Stimulated activated CD8-positive, alpha-beta memory T cell treated with anti-CD3 and anti-CD28 coated beads, Interleukin-4, amount 100 ng/mL, for 4 hours (primary cell): Measurements from ENCODE around the gene PADI2.
A peak's percentile ranks its signal among the peaks of the same experiment; 100 is the strongest.

Experiments
- DNase-seq, 2 donors: peaks; one replicate each; pipeline ENCODE4 v3.0.0-alpha.2; 2020; ENCODE audit warnings: low read depth in 2 of 2, low spot score in 1 of 2

The PADI2 gene

DNA sequence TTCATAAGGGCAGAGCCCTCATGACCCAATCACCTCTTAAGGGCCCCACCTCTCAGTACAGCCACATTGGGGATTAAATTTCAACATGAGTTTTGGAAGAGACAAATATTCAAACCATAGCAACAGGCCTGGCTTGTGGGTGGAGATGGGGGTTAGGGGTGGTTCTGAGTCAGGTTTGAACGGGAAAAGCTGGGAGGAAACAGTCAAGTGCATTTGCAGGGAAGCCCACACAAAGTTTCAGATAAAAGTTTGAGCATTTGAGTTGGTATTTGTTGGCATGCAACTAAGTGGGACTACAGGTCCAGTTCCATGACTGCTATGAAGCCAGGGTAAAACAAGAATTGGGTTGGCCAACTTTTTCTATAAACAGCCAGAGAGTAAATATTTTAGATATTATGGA lies 21.0 kb upstream of the PADI2 start:
- no peak for DNase-seq

DNA sequence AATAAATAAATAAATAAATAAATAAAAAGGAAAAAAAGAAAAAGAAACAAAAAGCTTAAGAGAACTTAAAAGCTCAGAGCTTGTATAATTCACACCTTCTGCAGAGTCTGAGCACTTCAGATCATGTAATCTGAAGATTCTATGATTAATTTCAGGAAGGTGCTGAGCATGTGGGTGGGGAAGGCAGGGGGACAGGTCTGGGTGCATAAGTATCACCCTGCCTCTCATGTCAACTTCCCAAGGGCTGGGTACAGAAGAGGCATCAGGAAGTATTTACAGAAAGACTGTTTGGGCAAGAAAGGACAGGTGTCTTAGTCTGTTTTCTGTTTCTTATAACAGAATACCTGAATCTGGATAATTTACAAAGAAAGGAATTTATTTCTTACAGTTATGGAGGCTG lies 20.4 kb upstream of the PADI2 start:
- no peak for DNase-seq

DNA sequence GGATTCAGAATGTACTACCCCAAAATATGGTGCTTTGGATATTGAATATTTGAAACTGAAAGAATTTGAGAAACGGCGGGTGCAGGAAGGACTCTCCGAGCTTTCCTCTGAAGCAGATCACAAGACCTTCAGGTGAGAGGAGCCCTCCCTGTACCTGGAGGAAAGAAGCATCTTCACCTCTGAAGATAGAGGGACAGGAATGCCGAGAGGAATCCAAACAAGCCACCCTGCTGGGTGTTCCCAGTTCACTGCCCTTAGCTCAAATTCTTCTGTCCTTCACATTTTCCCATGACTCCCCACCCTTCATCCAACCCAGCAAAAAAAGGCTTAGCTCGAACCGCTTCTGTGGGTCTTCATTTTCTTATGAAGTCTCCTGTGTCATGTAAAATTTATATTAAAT lies 18.2 kb upstream of the PADI2 start:
- DNase-seq, result no peak

DNA sequence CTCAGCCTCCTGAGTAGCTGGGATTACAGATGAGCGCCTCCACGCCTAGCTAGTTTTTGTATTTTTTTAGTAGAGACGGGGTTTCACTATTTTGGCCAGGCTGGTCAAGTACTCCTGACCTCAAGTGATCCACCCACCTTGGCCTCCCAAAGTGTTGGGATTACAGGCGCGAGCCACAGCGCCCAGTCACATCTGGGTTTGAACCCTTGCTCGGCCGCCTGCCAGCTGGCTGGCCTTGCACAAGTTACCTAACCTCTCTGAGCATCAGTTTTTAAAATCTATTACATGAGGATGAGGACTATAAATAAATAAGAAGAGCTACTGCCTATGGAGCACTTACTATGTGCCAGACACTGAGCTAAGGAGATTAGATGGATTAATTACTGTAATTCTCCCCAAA lies 17.7 kb upstream of the PADI2 start:
- DNase-seq, result no peak

DNA sequence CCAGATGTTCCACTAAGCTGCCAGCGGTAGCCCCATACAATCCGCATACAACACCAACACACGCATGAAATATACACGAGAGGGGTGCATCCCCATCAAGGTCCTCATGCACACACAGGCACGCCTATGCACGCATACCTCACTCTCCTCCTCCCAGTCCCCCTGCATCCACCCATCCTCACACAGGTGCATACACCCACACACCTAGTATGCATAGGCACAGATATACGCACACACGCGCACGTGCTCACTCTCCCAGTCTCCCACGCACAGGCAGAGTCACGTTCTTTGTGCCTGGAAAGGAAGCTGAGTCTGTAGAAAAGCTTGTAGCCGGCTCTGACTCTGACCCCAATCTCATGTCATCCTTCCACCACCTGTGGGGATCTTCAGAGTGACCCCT lies 16.9 kb upstream of the PADI2 start:
- DNase-seq, result no peak

DNA sequence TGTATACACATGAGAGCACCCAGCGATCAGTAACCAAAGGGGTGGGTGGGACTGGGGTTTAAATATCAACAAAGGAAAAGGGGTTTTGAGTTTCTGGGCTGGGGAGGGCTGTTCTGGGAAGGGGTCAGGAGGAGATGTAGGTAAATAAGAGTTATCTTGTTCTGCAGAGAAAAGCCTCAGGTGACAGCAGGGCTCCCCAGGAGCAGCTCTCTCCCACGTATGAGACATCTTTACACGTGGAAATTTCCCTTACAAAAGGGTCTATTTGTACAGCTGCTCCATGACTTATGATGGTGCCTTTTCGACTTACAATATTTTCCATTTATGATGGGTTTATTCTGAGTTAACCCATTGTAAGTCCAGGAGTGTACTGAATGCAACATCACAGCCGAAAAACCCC lies 16.3 kb upstream of the PADI2 start:
- DNase-seq, result no peak

DNA sequence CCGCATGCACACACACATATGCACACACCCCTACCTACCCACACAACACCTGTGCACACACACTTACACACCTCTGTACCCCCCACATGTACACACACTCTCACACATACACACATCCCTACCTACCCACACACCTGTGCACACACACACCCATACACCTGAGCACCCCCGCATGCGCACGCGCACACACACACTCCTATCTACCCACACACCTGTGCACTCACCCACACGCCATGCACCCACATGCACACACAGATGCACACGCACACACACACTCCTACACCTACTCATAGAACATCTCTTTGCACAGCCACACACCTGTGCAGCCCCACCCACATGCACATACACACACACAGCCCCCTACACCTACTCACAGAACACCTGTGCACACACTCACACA lies 15.5 kb upstream of the PADI2 start:
- no peak for DNase-seq

DNA sequence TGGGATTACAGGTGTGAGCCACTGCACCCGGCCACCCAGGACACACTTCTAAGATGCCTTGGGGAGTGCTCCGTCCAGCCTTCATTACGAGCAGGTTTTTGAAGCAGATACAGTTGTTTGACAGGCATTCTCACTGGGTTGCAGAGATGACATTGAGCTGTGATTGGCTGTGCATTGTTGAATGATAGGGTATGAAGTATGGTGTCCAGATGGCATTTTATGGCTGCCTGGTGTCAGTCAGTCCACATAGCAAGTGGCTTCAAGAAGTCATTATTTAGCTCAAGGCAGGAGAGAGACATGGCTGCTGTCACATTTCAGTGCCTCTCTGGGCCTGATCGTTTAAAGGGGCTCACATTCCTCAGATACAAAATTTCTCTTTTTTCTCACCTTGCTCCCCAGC lies 14.8 kb upstream of the PADI2 start:
- no peak for DNase-seq

DNA sequence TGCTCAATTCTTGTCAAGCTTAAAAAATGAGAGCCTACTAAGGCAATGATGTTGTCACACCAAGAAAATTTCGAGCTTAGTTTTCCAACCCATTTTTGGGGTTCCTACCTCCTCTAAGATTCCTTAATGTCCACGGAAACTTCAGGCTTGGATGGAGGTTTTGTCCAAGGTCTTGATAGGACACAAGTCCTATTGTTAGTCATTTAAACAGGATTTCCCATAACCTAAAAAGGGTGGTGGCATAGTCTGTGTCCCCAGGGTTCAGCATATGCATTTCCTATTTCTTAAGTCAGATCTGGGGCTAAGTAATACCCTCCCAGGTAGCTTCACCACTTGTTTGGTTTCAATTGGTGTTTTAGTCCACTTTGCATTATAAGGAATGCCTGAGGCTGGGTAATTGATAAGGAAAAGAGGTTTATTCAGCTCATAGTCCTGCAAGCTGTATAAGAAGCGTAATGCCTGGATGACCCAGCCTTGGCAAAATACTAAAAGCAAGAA lies 10.9 kb upstream of the PADI2 start:
- no peak for DNase-seq

DNA sequence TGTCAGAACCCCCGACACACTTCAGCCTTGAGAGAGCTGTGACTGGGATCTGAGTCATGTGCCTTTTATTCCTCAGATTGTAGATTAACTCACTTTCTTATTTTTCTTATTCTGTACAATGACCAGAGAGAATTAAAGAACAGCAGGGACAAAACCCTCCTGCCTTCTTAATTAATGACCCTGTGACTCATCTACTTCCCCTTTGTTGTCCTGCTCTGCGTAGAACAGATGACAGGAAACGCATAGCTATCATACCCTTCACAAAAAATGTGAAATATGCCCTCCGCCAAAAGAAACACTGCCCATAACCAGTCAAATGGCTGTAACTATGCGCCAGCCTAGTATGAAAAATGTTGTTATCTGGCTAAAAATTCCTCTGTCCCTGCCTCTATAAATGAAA lies 9.1 kb upstream of the PADI2 start:
- no peak for DNase-seq

DNA sequence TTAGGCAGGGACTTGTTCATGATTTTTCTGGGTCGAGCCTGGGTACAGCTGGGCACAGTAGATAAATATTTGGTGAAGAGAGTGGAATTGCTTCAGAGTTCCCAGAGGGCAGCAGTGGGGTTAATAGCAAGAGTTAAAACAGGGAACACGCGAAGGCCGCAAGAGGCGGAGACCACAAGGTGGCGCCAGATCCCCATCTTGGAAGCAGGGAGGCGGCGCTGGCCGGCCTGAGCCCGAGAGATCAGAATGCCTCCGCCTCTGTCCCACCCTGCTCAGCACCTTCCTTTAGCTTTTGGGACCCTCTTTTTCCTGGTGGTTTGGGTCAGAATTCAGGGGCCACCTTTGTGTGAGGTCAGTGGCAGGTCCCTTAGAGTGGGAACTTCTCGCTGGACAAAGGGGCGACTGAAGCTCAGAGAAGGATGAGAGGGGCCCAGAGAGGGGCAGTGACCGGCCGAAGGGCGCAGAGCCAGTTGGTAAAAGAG lies 6.5 kb upstream of the PADI2 start:
- DNase-seq, result peak; percentile 45 to 77

DNA sequence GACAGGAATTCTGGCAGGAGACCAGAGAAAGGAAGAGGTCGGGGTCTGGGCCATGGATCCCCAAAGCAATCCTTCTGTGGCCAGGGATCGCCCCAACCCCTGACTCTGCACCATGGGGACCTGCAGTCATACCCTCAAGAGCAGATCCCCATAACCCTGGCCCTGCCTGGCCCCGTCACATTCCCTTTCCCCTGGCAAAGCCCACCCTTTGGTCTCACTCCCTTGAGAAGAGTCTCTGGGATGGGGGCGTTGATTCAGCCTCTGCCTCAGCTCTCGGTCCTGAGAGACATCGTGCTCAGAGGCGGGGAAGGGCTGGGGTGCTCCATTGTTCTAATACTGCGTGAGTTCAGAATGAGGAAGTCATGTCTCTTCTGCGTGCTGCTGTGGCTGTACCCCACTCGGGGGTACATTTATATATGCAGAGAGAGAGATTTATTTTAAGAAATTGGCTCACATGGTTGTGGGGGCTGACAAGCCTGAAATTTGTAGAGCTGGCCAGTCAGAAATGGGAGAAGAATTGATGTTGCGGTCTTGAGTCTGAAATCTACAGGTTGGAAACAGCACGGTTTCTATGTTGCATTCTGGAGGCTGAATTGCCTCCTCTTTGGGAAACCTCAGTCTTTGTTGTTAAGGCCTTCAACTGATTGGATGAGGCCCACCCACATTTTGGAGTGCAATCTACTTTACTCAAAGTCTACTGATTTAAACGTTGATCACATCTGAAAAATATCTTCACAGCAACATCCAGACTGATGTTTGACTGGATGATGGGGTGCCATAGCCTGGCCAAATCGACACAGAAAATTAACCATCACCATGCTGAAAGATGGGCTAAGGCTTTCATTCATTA lies 4.2 kb upstream of the PADI2 start:
- no peak for DNase-seq

DNA sequence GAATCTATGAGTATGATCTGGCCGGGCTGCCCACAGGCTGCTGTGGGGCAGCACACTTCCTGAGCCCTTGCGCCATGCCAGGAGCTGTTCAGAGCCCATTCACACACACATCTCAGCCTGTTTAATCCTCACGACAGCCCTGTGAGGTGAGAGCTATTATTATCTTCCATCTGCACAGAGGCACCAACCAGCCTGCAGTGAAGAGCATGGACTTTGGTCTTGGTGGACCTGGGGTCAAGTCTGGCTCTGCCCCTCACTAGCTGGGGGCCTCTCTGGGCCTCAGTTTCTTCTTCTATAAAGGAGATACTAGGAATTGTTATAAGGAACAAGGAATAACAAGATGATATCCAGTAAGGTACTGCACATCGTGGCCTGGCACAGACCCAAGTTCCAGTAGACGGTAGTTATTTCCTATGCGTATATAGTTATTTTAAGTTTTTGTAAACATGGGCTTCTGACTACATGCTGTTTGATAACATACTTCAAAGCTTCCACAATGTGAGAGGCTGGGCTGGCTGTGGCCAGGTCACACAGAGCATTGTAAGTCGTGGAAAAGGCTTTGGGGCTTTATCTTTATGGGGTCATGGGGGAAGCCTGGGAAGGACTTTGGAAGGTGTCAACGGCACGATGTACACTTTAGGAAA lies 3.4 kb upstream of the PADI2 start:
- no peak for DNase-seq

DNA sequence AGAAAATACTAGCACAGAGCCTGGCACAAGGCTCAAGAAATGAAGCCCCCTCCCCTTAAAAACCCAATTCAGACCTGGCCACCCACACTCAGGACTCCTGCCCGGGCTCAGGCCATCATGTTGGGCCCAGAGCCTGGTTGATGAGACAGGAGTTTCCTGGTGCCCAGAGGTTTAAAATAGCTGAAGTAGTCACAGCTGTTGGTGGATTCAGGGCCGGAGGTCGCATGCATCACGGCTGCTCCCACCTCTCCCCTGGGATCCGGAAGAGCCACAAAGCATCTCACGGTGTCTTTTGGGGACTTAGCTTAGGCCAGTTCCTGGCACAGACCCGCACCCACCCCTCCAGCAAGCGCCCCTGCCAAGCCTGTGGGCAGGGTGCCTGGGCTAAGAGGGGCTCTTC lies 2.6 kb upstream of the PADI2 start:
- no peak for DNase-seq

DNA sequence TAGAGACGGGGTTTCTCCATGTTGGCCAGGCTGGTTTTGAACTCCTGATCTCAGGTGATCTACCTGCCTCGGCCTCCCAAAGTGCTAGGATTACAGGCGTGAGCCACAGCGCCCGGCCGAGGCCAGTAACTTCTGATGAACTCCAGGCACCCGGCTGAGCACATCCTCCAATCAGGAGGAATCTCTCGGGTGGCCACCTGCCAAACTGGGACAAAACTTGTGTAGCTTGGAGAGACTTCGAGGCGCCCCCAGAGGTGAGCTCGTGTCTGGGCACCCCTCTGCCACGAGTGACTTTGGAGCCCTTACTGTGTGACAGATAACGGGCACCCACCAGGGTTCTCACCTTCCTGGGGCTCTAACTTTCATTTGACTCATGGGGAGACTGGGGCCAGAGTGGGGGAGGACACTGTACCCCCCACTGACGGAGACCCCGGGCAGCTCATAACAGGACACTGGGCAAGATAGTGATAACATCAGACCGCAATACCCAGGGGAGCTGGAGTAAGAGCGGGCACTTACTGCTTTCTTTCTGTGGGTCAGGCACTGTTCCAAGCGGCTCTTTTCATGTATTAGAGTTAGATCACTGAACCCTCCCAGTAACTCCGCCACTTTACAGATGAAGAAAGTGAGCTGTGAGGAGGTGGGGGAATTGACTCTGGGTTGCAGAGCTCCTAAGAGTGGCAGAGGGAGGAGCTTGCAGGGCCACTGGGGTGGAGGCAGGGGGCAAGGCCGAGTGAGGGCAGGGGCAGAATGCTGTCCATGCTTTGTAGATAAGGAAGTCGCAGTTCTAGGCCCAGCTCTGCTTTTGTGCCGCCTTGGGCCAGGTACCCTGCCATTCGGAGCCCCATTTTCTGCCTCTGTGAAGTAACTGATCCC lies 1.9 kb upstream of the PADI2 start:
- DNase-seq, result no peak

DNA sequence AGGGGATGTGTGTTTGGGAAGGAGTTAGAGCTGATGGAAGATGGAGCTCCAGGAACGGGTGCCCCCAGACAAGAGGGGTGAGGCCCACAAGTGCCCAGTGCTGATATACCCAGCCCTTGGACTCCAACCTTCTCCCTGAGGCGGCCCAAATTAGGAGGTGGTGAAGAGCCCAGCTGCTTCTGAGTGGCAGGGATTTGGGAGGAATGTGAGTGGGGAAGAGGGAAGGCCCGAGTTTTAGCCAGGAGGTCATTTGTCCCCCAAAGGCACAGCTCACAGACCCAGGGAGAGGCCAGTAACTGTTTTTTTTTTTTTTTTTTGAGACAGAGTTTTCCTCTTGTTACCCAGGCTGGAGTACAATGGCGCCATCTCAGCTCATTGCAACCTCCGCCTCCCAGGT lies 1.2 kb upstream of the PADI2 start:
- DNase-seq, result no peak

DNA sequence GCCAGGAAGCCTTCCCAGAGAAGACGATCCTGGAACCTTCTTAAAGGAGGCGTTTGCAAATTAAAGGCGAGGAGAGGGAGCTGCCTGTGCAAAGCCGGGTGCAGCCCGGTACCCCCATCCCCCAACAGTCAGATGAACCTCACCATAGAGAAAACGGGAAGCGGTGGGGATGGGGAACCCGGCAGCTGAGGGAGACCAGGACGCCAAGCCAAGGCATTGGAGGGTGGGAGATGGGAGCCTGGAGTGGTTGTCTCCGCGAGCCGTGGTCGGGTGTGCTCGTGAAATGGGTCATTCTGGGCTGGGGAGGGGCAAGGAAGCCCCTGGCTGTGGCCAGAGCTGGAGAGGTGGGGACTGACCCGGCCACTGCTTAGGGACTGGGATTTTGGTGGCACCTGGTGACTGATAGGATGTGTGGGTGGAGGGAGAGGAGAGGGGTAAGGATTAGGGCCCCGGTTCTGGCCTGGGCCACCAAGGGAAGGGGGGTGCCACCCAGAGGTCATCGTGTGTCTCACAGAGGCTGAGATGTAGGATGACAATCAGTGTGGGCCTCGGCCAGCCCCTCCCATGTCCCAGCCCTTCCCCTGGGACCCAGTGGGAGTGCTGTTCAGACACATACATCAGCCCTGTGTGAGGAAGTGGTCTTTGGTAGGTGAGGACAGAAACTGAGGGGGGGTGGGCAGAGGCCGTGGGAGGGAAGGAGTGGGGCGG lies 676 bp upstream of the PADI2 start:
- DNase-seq, result no peak

DNA sequence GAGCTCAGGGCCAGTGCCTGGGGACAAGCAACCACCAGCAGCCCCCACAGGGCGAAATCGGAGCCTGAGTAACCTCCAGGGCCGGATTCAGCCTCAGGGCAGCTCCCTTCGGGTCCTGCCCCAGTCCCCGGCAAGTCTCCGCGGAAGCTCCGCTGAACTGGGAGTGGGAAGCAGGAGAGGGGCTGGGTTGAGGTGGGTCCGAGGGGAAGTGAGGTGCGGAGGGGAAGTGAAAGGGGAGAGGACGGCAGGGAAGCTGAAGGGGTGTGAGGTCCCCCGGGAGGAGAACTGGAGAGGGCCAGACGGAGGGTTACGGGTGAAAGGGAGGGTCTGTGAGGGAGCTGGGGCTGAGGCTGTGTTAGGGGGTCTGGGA lies 560 bp downstream of the PADI2 start:
- no peak for DNase-seq

DNA sequence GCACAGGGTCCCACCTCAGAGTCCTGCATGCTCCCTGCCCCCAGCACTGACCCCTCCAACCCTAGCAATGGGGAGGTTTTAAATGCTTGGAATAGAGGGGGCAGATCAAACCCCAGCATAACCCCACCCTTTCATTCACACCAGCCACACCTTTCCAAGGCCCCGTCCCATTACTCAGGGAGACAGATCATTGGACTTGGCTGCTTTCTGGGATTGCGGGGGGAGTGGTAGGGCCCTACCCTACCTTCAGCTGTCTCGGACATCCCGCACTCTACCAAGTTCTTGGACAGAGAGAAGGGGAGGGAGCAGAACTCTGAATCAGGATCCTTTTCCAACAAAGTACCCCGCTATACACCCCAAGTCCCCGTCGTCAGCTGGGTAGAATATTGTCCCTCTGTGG lies 983 bp downstream of the PADI2 start:
- DNase-seq, result no peak

DNA sequence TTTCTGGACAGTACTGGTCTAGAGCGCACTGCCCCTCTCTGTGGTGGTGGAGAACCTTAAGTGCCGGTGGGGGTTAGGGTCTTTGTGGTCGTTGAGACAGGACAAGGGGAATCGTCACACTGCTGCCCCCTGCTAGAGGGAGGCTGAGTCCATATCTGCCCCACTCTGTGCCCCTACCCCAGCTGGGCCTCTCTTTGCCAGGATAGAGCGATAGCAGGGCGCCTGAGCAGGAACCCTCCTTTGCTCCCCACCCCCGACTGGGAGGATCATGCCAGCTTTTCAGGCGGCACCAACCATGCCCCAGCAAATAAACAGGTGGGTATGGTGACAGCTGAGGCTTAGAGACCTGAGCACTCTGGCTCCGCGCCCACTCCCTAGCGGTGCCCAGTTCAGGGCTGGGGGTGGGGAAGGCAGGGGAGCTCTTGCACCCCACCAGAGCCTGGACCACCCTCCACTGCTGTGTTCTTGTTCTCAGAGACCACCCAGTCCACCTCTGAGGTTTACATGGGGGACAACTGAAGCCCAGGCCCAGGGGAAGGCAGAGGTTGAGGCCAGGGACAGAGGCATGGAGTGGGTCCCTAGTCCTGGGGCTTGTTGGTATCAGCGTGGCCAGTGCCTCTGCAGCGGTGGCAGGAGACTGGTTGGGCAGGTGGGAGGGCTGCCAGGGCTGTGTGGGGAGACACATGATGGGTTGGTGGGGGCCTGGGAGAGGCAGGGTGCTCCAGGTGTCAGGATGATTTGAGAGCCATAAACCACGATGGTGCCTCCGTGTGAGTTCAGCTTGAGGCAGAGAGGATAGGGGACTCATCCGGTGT lies 1.6 kb downstream of the PADI2 start:
- DNase-seq, result no peak
